GM18505 (cell line): ENCODE measurements around the gene VAPA.
"Not testable (repeated sequence)": the region's sequence is repeated elsewhere in the genome, so short reads cannot be mapped to it uniquely, and the experiment has no call there.

ENCODE experiments used
- ATAC-seq: cut with Tn5 transposase; IDR thresholded peaks from one replicate; pipeline ENCODE4 v1.9.1; 2021; ENCODE audit not compliant: unreplicated experiment
- POLR2A ChIP-seq: IDR thresholded peaks from 4 replicates; pipeline ENCODE4 v1.6.1; 2011; ENCODE audit warnings: borderline replicate concordance; ENCODE audit not compliant: insufficient read depth, insufficient read length; ENCODE audit errors: extremely low read depth

The VAPA gene

DNA sequence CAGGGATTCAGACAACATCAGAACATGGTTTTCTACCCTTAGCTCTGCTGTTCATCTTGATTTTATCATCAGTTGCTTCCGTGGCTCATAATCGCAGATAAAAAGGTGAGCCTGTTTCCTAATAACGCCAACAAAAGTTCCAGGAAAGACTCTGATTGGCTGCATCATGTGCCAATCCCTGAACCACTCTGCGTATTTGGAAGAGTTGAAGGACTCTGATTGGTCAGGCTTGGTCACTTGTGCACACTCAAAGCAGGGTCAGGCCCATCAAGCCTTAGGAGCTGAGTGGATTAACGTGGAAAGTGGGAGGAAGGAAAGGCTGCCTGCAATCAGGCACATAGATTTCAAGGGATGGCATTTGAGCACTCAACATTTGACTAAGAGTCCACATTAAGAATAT lies 16.7 kb upstream of the VAPA start:
- TF ChIP-seq POLR2A: no peak
- ATAC-seq: no peak

DNA sequence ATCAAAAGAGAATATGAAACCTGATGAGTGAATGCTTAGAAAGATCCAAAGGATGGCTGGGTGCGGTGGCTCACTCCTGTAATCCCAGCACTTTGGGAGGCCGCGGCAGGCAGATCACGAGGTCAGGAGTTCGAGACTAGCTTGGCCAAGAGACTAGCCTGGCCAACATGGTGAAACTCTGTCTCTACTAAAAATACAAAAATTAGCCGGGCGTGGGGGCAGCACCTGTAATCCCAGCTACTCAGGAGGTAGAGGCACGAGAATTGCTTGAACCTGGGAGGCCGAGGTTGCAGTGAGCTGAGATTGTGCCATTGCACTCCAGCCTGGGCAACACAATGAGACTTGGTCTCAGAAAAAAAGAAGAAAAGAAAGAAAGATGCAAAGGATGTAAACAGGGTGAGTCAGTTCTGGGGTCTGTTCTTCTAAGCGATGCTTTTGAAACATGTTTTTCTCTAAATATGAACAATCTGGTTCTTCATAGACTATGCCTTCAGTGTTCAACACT lies 16.0 kb upstream of the VAPA start:
- not testable (repeated sequence) for ATAC-seq

DNA sequence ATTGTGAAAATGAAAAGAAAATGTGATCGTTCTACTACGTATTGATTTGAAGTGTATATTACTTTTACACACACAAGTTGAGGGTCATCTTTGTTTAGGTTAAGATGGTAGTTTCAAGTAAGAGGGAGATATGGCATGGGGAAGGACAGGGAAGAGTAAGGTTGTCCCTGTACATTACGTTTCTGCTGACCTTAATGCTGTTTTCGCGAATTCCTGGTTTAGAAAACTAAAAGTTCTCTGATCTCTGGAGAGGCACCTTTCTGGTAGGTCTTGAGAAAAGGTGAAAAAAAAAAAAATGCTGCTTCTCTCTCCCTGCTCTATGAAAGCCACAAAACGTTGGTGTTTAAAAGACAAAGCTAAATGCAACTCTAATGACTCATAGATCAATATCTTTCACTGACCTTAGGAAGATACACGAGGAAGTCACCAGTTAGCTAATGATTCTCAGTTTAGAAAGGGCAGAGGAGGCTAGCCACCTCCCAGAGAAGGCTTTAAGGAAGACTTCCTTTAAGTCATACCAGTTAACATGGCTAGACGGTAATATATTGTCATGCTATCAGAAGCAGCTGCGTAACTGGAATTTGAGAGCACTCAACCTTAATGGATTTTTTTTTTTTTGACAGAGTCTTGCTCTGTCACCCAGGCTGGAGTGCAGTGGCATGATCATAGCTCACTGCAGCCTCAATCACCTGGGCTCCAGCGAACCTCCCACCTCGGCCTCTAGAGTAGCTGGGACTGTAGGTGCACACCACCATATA lies 14.8 kb upstream of the VAPA start:
- no peak for ATAC-seq
- TF ChIP-seq POLR2A: no peak

DNA sequence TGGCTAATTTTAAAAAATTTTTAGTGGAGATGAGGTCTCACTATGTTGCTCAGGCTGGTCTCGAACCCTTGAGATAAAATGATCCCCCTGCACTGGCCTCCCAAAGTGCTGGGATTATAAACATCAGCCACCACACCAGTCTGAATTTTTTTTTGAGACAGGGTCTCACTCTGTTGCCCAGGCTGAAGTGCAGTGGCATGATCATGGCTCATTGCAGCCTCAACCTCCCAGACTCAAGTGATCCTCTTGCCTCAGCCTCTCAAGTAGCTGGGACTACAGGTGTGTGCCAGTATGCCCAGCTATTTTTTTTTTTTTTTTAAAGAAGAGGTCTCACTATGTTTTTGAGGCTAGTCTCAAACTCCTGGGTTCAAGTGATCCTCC lies 14.3 kb upstream of the VAPA start:
- ATAC-seq: not testable (repeated sequence)

DNA sequence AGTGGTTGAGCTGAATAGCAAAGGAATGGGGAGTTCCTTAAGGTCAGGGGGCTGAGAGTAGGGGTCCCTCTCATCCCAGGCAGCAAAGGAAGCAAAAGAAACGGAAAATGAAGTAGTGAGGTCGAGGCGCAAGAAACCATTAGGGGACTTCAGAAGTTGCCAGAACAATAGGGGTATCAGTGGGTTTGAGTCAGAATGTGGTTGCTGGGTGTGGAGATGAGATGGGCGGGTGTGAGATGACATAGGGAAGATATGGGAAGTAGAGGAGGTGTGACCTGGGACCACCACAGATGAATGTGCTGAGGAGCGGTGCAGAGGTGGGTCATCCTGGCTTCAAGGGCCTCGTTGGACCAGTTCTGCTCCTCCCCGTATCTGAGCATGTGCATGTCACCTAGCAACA lies 13.1 kb upstream of the VAPA start:
- no peak for ATAC-seq
- TF ChIP-seq POLR2A: no peak

DNA sequence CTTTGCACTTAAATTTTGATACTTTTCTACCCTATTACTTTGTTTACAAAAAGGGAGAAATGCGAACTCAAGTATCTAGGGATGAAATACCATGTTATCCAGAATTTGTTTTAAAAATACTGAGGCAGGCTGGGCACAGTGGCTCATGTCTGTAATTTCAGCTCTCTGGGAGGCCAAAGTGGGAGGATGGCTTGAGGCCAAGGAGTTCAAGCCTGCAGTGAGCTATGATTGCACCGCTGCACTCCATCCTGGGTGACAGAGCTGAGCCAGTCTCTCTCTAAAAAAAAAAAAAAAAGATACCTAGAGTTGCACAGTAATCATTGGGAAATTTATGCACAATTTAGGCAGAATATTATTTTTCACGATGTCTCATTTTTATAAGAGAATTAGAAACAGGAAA lies 12.4 kb upstream of the VAPA start:
- ATAC-seq: no peak
- no peak for TF ChIP-seq POLR2A

DNA sequence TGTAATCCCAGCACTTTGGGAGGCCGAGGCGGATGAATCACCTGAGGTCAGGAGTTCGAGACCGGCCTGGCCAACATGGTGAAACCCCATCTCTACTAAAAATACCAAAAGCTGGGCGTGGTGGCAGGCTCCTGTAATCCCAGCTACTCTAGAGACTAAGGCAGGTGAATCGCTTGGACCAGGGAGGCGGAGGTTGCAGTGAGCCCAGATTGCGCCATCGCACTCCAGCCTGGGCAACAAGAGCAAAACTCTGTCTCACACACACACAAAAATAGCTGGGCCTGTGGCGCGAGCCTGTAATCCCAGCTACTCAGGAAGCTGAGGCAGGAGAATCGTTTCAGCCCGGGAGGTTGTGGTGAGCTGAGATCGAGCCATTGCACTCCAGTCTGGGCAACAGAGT lies 11.6 kb upstream of the VAPA start:
- not testable (repeated sequence) for ATAC-seq

DNA sequence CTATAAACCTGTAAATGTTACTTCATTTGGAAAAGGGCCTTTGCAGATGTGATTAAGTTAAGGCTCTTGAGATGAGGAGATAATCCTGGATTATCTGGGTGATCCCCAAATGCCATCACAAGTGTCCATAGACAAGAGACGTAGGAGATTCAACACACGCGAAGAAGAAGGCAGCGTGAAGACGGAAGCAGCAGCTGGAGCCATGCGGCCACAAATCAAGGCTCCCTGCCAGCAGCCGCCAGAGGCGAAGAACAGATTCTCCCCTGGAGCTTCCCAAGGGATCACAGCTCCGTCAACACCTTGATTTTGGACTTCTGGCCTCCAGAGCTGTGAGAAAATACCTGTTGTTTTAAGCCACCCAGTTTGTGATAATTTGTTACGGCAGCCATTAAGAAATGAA lies 11.0 kb upstream of the VAPA start:
- ATAC-seq: no peak
- no peak for TF ChIP-seq POLR2A

DNA sequence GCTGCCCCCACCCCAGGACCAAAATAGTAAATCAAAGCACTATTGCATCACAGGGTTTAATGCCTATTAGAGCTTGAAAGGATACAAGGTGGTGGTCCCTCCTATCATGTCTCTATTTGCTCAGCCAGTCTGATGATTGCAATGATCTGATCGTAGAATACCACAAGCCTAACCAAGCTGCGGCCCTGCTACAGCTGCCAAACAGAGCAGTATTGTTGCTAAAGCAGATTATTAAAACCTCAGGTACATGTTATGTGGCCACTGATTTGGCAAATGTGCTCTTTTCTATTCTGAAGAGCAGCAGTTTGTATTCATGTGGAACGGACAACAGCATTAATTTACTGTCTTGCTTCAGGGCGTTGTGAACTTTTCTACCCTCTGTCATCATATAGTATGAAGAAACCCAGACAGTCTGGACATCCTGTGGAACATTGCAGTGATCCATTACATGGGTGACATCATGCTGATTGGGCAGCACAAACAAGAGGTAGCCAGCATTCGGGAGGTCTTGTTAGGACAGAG lies 8.4 kb upstream of the VAPA start:
- no peak for TF ChIP-seq POLR2A
- no peak for ATAC-seq

DNA sequence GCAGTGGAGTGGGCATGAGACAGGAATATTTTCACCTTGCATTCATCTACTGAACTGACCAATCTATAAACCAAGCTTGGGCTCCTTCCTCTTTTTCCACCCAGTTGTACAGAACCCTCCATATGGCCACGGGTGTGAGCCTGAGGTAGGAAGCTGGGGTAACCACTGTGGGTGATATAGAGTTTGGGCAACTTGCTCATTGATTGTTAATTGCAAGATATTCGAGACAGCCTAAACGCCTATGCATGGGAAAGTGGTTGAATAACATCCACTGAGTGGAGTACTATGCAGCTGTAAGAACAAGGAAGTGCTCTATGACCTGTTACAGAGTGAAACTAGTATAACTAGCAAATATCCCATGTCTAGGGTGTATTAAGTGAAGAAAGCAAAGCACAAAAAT lies 7.3 kb upstream of the VAPA start:
- no peak for ATAC-seq
- no peak for TF ChIP-seq POLR2A

DNA sequence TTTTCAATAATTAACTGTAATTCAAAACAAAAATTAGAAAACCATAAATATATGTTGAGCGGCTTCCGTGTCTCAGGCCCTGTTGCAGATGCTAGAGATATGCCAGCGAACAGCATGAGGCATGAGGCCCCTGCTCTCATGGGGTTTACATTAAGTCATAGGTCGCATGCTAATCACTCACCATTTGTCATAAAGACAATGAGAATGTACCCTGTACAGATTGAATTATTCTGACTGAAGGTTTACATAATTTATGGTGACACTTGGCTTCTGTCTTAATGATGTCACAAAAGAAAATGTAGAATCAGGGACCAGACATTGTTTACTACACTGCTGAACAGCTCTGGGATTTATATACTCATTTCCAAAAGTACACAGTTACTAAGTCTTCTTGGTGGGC lies 5.9 kb upstream of the VAPA start:
- TF ChIP-seq POLR2A: no peak
- ATAC-seq: no peak

DNA sequence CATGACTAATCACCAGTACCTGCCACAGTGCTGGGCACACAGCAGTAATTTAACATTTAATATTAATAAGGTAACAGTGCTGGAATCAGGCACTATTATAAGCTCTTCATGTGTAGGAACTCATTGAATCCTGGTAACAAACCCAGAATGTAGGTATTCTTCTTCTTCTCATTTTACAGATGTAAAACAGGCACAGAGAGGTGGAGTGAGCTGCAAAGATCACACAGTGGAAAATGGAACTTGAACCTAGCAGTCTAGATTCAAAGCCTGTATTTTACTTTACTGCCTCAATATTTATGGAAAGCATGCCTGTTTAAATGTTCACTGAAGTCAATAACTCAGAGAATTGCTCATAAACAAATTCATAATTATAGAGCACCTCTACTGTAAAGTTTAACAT lies 3.7 kb upstream of the VAPA start:
- ATAC-seq: no peak
- no peak for TF ChIP-seq POLR2A

DNA sequence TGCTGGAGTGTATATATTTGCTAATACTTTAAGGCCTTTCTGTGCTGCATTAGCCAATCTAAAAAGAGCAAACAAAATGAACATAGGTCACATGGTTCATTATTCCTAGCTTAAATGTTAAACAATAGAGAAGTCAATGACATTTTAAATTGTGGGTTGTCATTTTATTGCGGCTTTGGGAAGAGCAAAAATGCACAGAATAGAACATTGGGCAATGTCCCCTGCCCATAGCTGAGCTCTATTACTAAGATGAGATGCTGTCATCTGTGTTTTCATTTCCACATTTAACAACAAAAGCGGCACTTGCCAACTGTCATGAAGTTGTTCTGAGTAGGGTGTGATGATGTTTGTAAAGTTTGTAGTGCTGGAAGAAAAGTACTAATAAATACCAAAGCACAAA lies 3.2 kb upstream of the VAPA start:
- no peak for TF ChIP-seq POLR2A
- no peak for ATAC-seq

DNA sequence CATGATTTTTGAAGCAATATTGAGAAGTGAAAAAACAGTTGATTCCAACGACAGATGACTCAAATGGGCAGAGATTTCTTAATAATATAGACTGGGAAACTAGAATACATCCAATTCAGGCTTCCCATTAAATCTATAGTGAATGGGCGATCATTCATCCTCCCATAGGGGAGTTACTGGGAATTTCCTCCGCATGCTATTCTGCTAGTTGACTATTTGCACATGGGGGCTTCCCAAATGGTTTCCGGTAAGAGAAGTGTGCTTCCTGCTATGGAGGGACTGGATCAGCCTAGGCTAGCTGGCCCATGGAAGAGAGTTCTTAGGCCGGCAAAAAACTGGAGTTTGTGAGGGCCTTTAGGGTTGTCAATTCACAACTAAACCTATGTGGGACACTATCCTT lies 2.6 kb upstream of the VAPA start:
- no peak for TF ChIP-seq POLR2A
- ATAC-seq: no peak

DNA sequence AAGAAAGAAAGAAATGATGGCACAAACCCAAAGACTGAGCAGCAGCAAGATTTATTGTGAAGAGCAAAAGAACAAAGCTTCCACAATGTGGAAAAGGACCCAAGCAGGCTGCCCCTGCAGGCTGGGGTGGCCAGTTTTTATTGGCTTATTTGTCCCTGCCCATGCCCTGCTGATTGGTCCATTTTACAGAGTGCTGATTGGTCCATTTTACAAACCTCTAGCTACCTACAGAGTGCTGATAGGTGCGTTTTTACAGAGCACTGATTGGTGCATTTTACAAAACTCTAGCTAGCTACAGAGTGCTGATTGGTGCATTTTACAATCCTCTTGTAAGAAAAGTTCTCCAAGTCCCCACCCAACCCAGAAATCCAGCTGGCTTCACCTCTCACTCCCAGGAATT lies 1.5 kb upstream of the VAPA start:
- not testable (repeated sequence) for ATAC-seq
